ENCODE results near the gene AQP12A. TPM values are rescaled to one million over a fixed set of nuclear protein-coding genes. Genes with fewer than 3 reads are reported as not detected.

AQP12A gene
- total RNA-seq, 3 donors from 2014 or later = not detected

GRCh38 chr2:240733803-240734495 lies 42.3 kb downstream of the AQP12A start:
- DNase-seq (ENCODE audit: low spot score in 2 of 2) = no peak
- H3K4me3 ChIP-seq = no peak overlapping the region
- peaks cover 0 to 30% of the 10 kb centered on the region in 2 donors for H3K27me3 ChIP-seq
- TF ChIP-seq CTCF (IDR thresholded peaks at IDR 0.05) (no peak), POLR2AphosphoS5 (IDR thresholded peaks at IDR 0.05) (no peak), POLR2A (IDR thresholded peaks at IDR 0.05) (no peak)
- no peaks in the 10 kb centered on the region for H3K9me3 ChIP-seq
- intact Hi-C loops (cut with DNase I; ENCODE audit: low total_unique reads) = no loop called here
- no peaks in the 10 kb centered on the region for H3K36me3 ChIP-seq
- H3K27ac ChIP-seq = no peak overlapping the region
- no peaks in the 10 kb centered on the region for H3K4me1 ChIP-seq

GRCh38 chr2:240734756-240735155 lies 43.1 kb downstream of the AQP12A start:
- H3K27me3 ChIP-seq = peaks cover 0 to 26% of the 10 kb centered on the region in 2 donors
- TF ChIP-seq POLR2AphosphoS5 (IDR thresholded peaks at IDR 0.05) (no peak), POLR2A (IDR thresholded peaks at IDR 0.05) (no peak)
- no peaks in the 10 kb centered on the region for H3K9me3 ChIP-seq
- H3K4me3 ChIP-seq = no peak overlapping the region
- intact Hi-C loops (cut with DNase I; ENCODE audit: low total_unique reads) = no loop called here
- no peaks in the 10 kb centered on the region for H3K36me3 ChIP-seq
- no peak overlapping the region for H3K27ac ChIP-seq
- no peaks in the 10 kb centered on the region for H3K4me1 ChIP-seq
- DNase-seq (ENCODE audit: low spot score in 2 of 2) = no peak

GRCh38 chr2:240735476-240735875 lies 43.8 kb downstream of the AQP12A start:
- intact Hi-C loops (cut with DNase I; ENCODE audit: low total_unique reads) = no loop called here
- DNase-seq (ENCODE audit: low spot score in 2 of 2) = no peak
- H3K9me3 ChIP-seq = no peaks in the 10 kb centered on the region
- H3K27ac ChIP-seq = no peak overlapping the region
- peaks cover 0 to 19% of the 10 kb centered on the region in 2 donors for H3K27me3 ChIP-seq
- no peaks in the 10 kb centered on the region for H3K36me3 ChIP-seq
- H3K4me1 ChIP-seq = no peaks in the 10 kb centered on the region
- TF ChIP-seq POLR2AphosphoS5 (IDR thresholded peaks at IDR 0.05) = no peak
- TF ChIP-seq POLR2A (IDR thresholded peaks at IDR 0.05) = no peak
- TF ChIP-seq CTCF (IDR thresholded peaks at IDR 0.05) = no peak
- H3K4me3 ChIP-seq = no peak overlapping the region

GRCh38 chr2:240736281-240737250 lies 44.9 kb downstream of the AQP12A start:
- H3K4me1 ChIP-seq = no peaks in the 10 kb centered on the region
- H3K27ac ChIP-seq = no peak overlapping the region
- H3K9me3 ChIP-seq = no peaks in the 10 kb centered on the region
- no peak overlapping the region for H3K4me3 ChIP-seq
- TF ChIP-seq POLR2A (IDR thresholded peaks at IDR 0.05) (no peak), CTCF (IDR thresholded peaks at IDR 0.05) (no peak), POLR2AphosphoS5 (IDR thresholded peaks at IDR 0.05) (no peak)
- no peak for DNase-seq (ENCODE audit: low spot score in 2 of 2)
- peaks cover 0 to 8% of the 10 kb centered on the region in 2 donors for H3K27me3 ChIP-seq
- intact Hi-C loops (cut with DNase I; ENCODE audit: low total_unique reads) = no loop called here
- no peaks in the 10 kb centered on the region for H3K36me3 ChIP-seq

GRCh38 chr2:240737512-240737911 lies 45.8 kb downstream of the AQP12A start:
- no peak overlapping the region for H3K4me3 ChIP-seq
- DNase-seq (ENCODE audit: low spot score in 2 of 2) = no peak
- intact Hi-C loops (cut with DNase I; ENCODE audit: low total_unique reads) = no loop called here
- no peaks in the 10 kb centered on the region for H3K4me1 ChIP-seq
- TF ChIP-seq POLR2A (IDR thresholded peaks at IDR 0.05) (no peak), POLR2AphosphoS5 (IDR thresholded peaks at IDR 0.05) (no peak), CTCF (IDR thresholded peaks at IDR 0.05) (no peak)
- no peak overlapping the region for H3K27ac ChIP-seq
- no peaks in the 10 kb centered on the region for H3K9me3 ChIP-seq
- H3K36me3 ChIP-seq = no peaks in the 10 kb centered on the region
- H3K27me3 ChIP-seq = peaks cover 0 to 8% of the 10 kb centered on the region in 2 donors
